ENCODE measurements around the gene MTR. TPM values are rescaled to one million over a fixed set of nuclear protein-coding genes. Genes with fewer than 3 reads are reported as not detected.

MTR gene
- total RNA-seq = 22.2 and 28.4 TPM in 2 replicates

GRCh38 chr1:236795035-236795756 is at the start of gene MTR:
MTR (plus strand) TSS chr1:236795292; CDS start chr1:236795704, 412 bp downstream.
- peak; percentile 88 for DNase-seq (ENCODE audit: extremely low read depth, low read depth, low spot score)

DNA sequence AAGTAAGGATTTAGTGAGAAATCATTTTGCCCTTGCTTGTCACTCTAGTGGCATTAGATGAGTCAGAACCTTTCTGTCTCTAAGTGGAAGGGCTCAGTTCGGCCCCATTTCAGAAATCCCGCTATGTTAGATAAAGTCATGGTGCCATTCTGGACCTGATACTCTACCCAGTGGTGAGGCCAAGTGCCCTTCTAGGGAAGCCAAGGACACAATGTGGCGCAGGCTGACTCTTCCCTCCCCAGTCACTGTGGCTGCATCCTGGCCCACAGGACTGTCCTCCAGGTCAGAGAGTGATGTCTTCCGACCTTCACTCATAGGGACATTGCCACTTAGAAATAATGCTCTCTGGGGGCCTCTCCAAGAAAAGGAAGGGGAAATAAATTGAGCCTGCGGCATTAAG is 48.3 kb upstream of the MTR start:
- DNase-seq (ENCODE audit: extremely low read depth, low read depth, low spot score) = no peak

DNA sequence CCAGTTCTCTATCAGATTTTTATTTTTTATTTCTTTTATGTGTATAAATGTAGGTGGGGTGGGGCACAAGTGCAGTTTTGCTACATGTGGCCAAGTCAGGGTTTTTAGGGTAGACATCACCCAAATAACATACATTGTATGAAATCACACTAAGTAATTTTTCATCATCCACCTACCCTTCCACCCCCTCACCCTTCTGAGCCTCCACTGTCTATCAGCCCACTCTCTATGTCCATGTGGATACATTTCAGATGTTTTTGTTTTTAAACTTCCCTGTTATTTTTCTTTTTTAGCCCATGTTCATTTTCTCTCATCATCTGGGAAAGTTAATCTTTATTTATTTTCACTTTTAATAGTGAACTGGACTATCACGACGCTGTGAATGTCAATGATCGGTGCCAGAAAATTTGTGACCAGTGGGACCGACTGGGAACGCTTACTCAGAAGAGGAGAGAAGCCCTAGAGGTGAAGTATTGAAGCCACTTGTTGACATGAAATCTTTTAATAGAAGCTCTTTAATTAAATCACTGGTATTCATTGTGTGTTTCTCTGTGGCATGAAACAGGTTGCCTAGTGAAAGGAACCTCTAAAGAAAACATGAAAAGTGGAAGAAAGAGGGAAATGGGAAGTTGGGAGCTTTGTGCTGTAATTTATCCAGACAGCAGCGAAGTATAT is 47.6 kb upstream of the MTR start:
- DNase-seq (ENCODE audit: extremely low read depth, low read depth, low spot score) = no peak

DNA sequence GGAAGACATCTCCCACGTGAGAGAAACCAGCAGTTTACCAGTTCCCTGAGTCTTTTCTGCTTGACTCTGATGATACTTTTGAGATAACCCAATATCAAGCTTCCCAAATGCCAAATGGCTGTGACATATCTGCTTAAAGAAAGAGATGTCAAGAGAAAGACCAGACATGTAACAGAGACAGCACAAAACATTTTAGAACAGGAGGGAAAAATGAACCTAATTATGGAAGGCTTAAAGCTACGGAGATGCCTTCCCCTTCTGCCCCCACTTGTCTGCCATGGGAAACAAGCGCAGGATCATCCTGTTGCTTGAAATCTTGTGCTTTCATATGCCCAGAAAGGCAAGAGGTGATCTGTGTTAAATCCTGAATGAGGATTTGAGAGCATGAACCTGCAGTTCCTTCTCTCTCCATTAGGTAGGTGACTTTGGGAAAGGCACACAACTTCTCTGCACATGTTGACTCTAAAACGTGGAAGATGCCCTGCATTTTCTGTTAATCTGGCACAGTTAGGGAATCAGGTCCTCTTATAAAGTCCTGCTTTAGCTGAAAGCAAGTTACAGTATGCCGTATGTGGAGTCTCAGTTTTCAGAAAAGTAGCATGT is 46.7 kb upstream of the MTR start:
- no peak for DNase-seq (ENCODE audit: extremely low read depth, low read depth, low spot score)

GRCh38 chr1:236750928-236751327 is 44.2 kb upstream of the MTR start:
- no peak for DNase-seq (ENCODE audit: extremely low read depth, low read depth, low spot score)

- no peak for DNase-seq (ENCODE audit: extremely low read depth, low read depth, low spot score)
Measured at GRCh38 chr1:236751385-236751784, 43.7 kb upstream of the MTR start.

DNA sequence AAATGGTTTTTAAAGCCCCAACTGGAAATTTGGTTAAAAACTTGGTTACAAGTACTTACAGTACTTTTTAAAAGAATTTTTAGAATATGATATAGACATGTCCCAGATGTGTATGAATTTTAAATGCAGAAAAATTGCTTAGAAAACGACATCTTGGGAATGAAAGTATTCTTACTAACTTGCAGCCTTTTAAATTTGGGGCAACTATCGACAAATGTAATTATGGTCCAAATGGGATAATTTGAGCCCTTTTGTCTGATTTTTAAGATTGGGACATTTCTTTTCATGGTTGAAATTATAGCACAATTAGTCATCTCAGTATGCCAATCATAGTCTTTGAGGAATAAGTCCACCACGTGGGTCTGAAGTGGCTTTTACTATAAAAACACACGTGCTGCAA is 43.2 kb upstream of the MTR start:
- no peak for DNase-seq (ENCODE audit: extremely low read depth, low read depth, low spot score)

GRCh38 chr1:236753516-236753915 is 41.6 kb upstream of the MTR start:
- DNase-seq (ENCODE audit: extremely low read depth, low read depth, low spot score) = no peak

- no peak for DNase-seq (ENCODE audit: extremely low read depth, low read depth, low spot score)
Measured at GRCh38 chr1:236753964-236754363, 41.1 kb upstream of the MTR start.

GRCh38 chr1:236754525-236755210 is 40.4 kb upstream of the MTR start:
- no peak for DNase-seq (ENCODE audit: extremely low read depth, low read depth, low spot score)

DNA sequence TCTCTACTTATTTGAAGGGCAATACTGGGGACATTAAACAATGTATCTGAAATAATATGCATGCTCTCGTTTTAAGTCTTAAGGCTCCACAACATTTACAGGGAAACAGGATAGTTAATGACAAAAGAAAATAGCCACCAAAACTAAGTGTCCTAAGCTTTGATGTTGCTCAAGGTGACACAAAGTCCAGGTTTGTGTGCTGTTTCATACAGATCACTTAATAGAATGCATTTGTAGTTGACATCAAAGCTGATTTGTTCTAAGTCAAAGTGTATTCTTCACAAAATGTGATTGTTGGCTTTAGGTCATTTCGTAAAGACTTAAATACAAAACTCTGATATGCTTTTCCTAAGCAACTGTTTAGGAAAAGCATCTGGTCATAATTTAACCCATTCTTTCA is 37.5 kb upstream of the MTR start:
- DNase-seq (ENCODE audit: extremely low read depth, low read depth, low spot score) = no peak

GRCh38 chr1:236759252-236759859 is 35.7 kb upstream of the MTR start:
- peak; percentile 27 for DNase-seq (ENCODE audit: extremely low read depth, low read depth, low spot score)

DNA sequence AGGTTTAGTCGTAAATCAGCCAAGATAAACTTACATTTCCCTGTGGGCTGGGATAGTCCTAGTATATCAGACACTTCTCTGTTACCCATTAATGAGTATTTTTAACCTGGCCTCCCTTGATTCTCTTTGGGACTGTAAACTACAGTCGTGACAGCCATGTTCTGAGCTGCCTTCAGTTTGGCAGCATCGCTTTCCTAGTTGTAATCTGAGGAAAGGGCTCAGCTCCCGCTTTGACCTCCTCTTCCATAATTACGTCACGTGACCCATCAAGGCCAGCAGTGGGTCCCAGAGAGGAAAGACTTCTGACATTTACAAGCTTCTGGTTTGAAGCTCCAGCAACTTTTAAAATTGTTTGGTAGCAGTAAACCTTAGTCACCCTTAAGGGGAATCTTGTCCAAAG is 34.6 kb upstream of the MTR start:
- DNase-seq (ENCODE audit: extremely low read depth, low read depth, low spot score) = no peak

DNA sequence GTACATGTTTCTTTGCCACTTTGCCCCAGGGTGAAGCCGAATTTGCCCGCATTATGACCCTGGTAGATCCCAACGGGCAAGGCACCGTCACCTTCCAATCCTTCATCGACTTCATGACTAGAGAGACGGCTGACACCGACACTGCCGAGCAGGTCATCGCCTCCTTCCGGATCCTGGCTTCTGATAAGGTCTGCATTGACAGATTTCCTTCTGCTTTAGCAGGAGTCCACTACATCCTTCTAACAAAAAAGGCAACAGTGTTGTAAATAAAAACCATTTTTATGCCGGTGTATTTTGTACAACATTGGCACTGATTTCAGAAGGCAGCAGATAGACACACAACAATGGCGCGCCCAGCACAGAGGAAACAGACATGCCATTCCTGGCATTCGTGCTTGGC is 34.1 kb upstream of the MTR start:
- no peak for DNase-seq (ENCODE audit: extremely low read depth, low read depth, low spot score)

- no peak for DNase-seq (ENCODE audit: extremely low read depth, low read depth, low spot score)
Measured at GRCh38 chr1:236761397-236762132, 33.5 kb upstream of the MTR start.

GRCh38 chr1:236762410-236762809 is 32.7 kb upstream of the MTR start:
- no peak for DNase-seq (ENCODE audit: extremely low read depth, low read depth, low spot score)

GRCh38 chr1:236765831-236766230 is 29.3 kb upstream of the MTR start:
- no peak for DNase-seq (ENCODE audit: extremely low read depth, low read depth, low spot score)

GRCh38 chr1:236766506-236766905 is 28.6 kb upstream of the MTR start:
- no peak for DNase-seq (ENCODE audit: extremely low read depth, low read depth, low spot score)

DNA sequence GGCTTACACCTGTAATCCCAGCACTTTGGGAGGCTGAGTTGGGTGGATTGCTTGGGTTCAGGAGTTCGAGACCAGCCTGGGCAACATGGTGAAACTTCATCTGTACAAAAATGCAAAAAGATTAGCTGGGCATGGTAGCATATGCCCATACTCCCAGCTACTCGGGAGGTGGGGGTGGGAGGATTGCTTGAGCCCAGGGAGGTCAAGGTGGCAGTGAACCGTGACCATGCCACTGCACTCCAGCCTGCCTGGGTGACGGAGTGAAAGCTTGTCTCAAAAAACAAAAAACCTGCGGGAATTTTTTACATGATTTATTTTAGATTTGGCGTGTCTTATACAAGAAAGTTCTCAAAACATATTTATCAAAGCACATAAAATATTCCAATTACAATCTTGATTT is 27.8 kb upstream of the MTR start:
- DNase-seq (ENCODE audit: extremely low read depth, low read depth, low spot score) = no peak

GRCh38 chr1:236768601-236769000 is 26.5 kb upstream of the MTR start:
- no peak for DNase-seq (ENCODE audit: extremely low read depth, low read depth, low spot score)
